Spleen (tissue), 3 donors: ENCODE measurements around the gene HSD11B1.

ENCODE experiments used
- POLR2A ChIP-seq, 3 donors: fragments of 450-650 bp; IDR thresholded peaks; one replicate each; pipeline ENCODE4 v1.5.1; 2017; ENCODE audit warnings: antibody characterized with exemption in 3 of 3, mild to moderate bottlenecking in 1 of 3
- POLR2AphosphoS5 ChIP-seq, 3 donors: sonication (generic); formaldehyde crosslinking; IDR thresholded peaks; one replicate each; pipeline ENCODE4 v1.5.1; 2017; ENCODE audit warnings: antibody characterized with exemption in 3 of 3

DNA sequence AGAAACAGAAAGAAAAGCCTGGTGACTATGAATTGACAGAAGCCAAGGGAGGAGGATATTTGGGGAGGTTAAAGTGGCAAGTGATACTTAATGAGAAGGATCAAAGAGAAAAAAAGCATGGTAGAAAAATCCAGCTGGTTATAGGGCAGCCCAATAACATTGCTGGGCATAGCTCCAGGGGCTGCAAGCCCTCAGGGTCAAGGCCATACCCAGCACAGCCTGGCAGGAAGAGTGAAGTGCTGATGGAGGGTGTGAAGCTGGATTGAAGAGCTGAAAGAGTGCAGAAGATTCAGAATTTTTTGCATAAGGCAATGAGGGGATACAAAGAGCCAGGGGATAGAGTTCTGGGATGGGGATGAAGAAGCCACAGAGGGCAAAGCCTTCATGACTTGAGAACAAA is 8.0 kb upstream of the HSD11B1 start:
- TF ChIP-seq POLR2A (IDR thresholded peaks at IDR 0.05) (no peak), POLR2AphosphoS5 (IDR thresholded peaks at IDR 0.05) (no peak)
